Stimulated activated naive CD8-positive, alpha-beta T cell treated with anti-CD3 and anti-CD28 coated beads, Interleukin-15, Interleukin-2, amounts not matched to agents 100 ng/mL and 50 ng/mL, for 24 hours (primary cell): Measurements from ENCODE around the gene FGF3.

ENCODE experiments used
- H3K27ac Mint-ChIP-seq: one replicate; pipeline ENCODE4 v1.8.0; 2021; ENCODE audit warnings: mild to moderate bottlenecking, mixed read lengths
- H3K27me3 Mint-ChIP-seq: one replicate; pipeline ENCODE4 v1.8.0; 2021; ENCODE audit warnings: mixed read lengths
- H3K36me3 Mint-ChIP-seq: one replicate; pipeline ENCODE4 v1.8.0; 2021; ENCODE audit warnings: low read depth, mixed read lengths
- H3K4me1 Mint-ChIP-seq: one replicate; pipeline ENCODE4 v1.8.0; 2021; ENCODE audit warnings: low read depth, mixed read lengths
- H3K4me3 Mint-ChIP-seq: one replicate; pipeline ENCODE4 v1.8.0; 2021; ENCODE audit warnings: mild to moderate bottlenecking, mixed read lengths
- H3K9me3 Mint-ChIP-seq: one replicate; pipeline ENCODE4 v1.8.0; 2021; ENCODE audit warnings: mixed read lengths

Gene FGF3

GRCh38 chr11:69860244-69860643 is 41.0 kb upstream of the FGF3 start:
- Mint-ChIP-seq H3K27me3 (peaks cover 56% of the 10 kb centered on the region), H3K36me3 (no peaks in the 10 kb centered on the region), H3K27ac (no peak overlapping the region), H3K9me3 (no peaks in the 10 kb centered on the region), H3K4me3 (no peak overlapping the region), H3K4me1 (no peaks in the 10 kb centered on the region)

- Mint-ChIP-seq H3K27ac (no peak overlapping the region), H3K4me1 (no peaks in the 10 kb centered on the region), H3K9me3 (no peaks in the 10 kb centered on the region), H3K4me3 (no peak overlapping the region), H3K36me3 (no peaks in the 10 kb centered on the region), H3K27me3 (peaks cover 58% of the 10 kb centered on the region)
Measured at GRCh38 chr11:69859275-69859934, 40.2 kb upstream of the FGF3 start.

GRCh38 chr11:69855421-69855820 is 36.2 kb upstream of the FGF3 start:
- H3K36me3 Mint-ChIP-seq, result no peaks in the 10 kb centered on the region
- peaks cover 60% of the 10 kb centered on the region for H3K27me3 Mint-ChIP-seq
- no peaks in the 10 kb centered on the region for H3K4me1 Mint-ChIP-seq
- H3K27ac Mint-ChIP-seq, result no peak overlapping the region
- no peaks in the 10 kb centered on the region for H3K9me3 Mint-ChIP-seq
- H3K4me3 Mint-ChIP-seq, result no peak overlapping the region

- H3K27ac Mint-ChIP-seq, result no peak overlapping the region
- no peak overlapping the region for H3K4me3 Mint-ChIP-seq
- no peaks in the 10 kb centered on the region for H3K4me1 Mint-ChIP-seq
- H3K36me3 Mint-ChIP-seq, result no peaks in the 10 kb centered on the region
- H3K9me3 Mint-ChIP-seq, result no peaks in the 10 kb centered on the region
- H3K27me3 Mint-ChIP-seq, result peaks cover 59% of the 10 kb centered on the region
Measured at GRCh38 chr11:69854713-69855112, 35.5 kb upstream of the FGF3 start.

GRCh38 chr11:69852056-69852455 is 32.8 kb upstream of the FGF3 start:
- no peaks in the 10 kb centered on the region for H3K4me1 Mint-ChIP-seq

GRCh38 chr11:69848201-69848600 is 29.0 kb upstream of the FGF3 start:
- H3K9me3 Mint-ChIP-seq, result no peaks in the 10 kb centered on the region
- no peak overlapping the region for H3K27ac Mint-ChIP-seq
- no peaks in the 10 kb centered on the region for H3K36me3 Mint-ChIP-seq
- no peaks in the 10 kb centered on the region for H3K4me1 Mint-ChIP-seq
- H3K27me3 Mint-ChIP-seq, result peaks cover 29% of the 10 kb centered on the region
- no peak overlapping the region for H3K4me3 Mint-ChIP-seq

More at GRCh38 chr11:69852056-69852455, 32.8 kb upstream of the FGF3 start:
- no peaks in the 10 kb centered on the region for H3K36me3 Mint-ChIP-seq
- H3K4me3 Mint-ChIP-seq, result no peak overlapping the region
- peaks cover 42% of the 10 kb centered on the region for H3K27me3 Mint-ChIP-seq
- no peaks in the 10 kb centered on the region for H3K9me3 Mint-ChIP-seq
- H3K27ac Mint-ChIP-seq, result no peak overlapping the region

GRCh38 chr11:69844396-69844795 is 25.2 kb upstream of the FGF3 start:
- Mint-ChIP-seq H3K36me3 (no peaks in the 10 kb centered on the region), H3K27me3 (peaks cover 14% of the 10 kb centered on the region), H3K27ac (no peak overlapping the region), H3K9me3 (no peaks in the 10 kb centered on the region), H3K4me3 (no peak overlapping the region), H3K4me1 (peaks cover 4% of the 10 kb centered on the region)

- H3K9me3 Mint-ChIP-seq, result no peaks in the 10 kb centered on the region
- peaks cover 4% of the 10 kb centered on the region for H3K4me1 Mint-ChIP-seq
- H3K4me3 Mint-ChIP-seq, result no peak overlapping the region
- H3K27ac Mint-ChIP-seq, result no peak overlapping the region
- H3K36me3 Mint-ChIP-seq, result no peaks in the 10 kb centered on the region
- peaks cover 11% of the 10 kb centered on the region for H3K27me3 Mint-ChIP-seq
Measured at GRCh38 chr11:69843529-69843921, 24.3 kb upstream of the FGF3 start.

GRCh38 chr11:69842746-69843528 is 23.7 kb upstream of the FGF3 start:
- peaks cover 4% of the 10 kb centered on the region for H3K4me1 Mint-ChIP-seq
- H3K9me3 Mint-ChIP-seq, result no peaks in the 10 kb centered on the region
- peaks cover 14% of the 10 kb centered on the region for H3K27me3 Mint-ChIP-seq
- H3K27ac Mint-ChIP-seq, result no peak overlapping the region
- H3K36me3 Mint-ChIP-seq, result no peaks in the 10 kb centered on the region
- no peak overlapping the region for H3K4me3 Mint-ChIP-seq

- H3K27ac Mint-ChIP-seq, result no peak overlapping the region
- no peaks in the 10 kb centered on the region for H3K9me3 Mint-ChIP-seq
- no peaks in the 10 kb centered on the region for H3K36me3 Mint-ChIP-seq
- no peak overlapping the region for H3K4me3 Mint-ChIP-seq
- peaks cover 14% of the 10 kb centered on the region for H3K27me3 Mint-ChIP-seq
- H3K4me1 Mint-ChIP-seq, result peaks cover 4% of the 10 kb centered on the region
Measured at GRCh38 chr11:69841859-69842698, 22.9 kb upstream of the FGF3 start.

GRCh38 chr11:69841170-69841858 is 22.1 kb upstream of the FGF3 start:
- Mint-ChIP-seq H3K36me3 (no peaks in the 10 kb centered on the region), H3K27ac (no peak overlapping the region), H3K4me1 (peaks cover 4% of the 10 kb centered on the region), H3K9me3 (no peaks in the 10 kb centered on the region), H3K27me3 (peaks cover 18% of the 10 kb centered on the region), H3K4me3 (no peak overlapping the region)

GRCh38 chr11:69840371-69841169 is 21.4 kb upstream of the FGF3 start:
- Mint-ChIP-seq H3K27me3 (peaks cover 23% of the 10 kb centered on the region), H3K27ac (no peak overlapping the region), H3K4me1 (peaks cover 4% of the 10 kb centered on the region), H3K9me3 (no peaks in the 10 kb centered on the region), H3K36me3 (no peaks in the 10 kb centered on the region), H3K4me3 (no peak overlapping the region)

- H3K9me3 Mint-ChIP-seq, result no peaks in the 10 kb centered on the region
- no peak overlapping the region for H3K27ac Mint-ChIP-seq
- no peak overlapping the region for H3K4me3 Mint-ChIP-seq
- H3K36me3 Mint-ChIP-seq, result no peaks in the 10 kb centered on the region
- peaks cover 29% of the 10 kb centered on the region for H3K27me3 Mint-ChIP-seq
- H3K4me1 Mint-ChIP-seq, result peaks cover 4% of the 10 kb centered on the region
Measured at GRCh38 chr11:69839516-69839915, 20.3 kb upstream of the FGF3 start.

GRCh38 chr11:69837791-69838190 is 18.6 kb upstream of the FGF3 start:
- Mint-ChIP-seq H3K4me3 (no peak overlapping the region), H3K9me3 (no peaks in the 10 kb centered on the region), H3K4me1 (peaks cover 4% of the 10 kb centered on the region), H3K27ac (no peak overlapping the region), H3K27me3 (peaks cover 31% of the 10 kb centered on the region), H3K36me3 (no peaks in the 10 kb centered on the region)
